Germinal center (tissue), 1 donor: Measurements from ENCODE around the gene MED13L.

Experiments used
- DNase-seq: peaks from one replicate; pipeline ENCODE4 v3.0.0; 2012; ENCODE audit warnings: mixed read lengths, low spot score

The MED13L gene

GRCh38 chr12:115968211-115968610, 309.3 kb downstream of the MED13L start:
- DNase-seq, result no peak

DNA sequence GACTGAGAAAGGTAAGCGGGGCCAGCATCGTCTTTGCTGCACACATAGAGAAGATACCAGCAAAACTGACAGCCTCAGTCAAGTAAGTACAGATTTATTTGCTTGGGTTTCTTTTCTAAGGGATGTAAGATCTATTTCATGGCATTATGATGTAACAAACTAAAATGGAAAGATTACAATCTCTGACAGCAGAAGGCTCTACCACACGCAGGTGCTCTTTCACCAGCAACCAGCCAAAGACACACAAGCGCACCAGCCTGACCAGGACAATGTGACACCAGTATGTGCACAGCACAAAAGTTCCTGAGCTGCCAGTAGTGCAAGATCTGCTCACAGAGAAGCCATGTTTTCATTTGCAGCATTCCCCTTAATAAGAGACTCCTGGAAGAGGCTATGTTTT, 311.1 kb downstream of the MED13L start:
- DNase-seq, result no peak

GRCh38 chr12:115964626-115965025, 312.9 kb downstream of the MED13L start:
- DNase-seq, result no peak

DNA sequence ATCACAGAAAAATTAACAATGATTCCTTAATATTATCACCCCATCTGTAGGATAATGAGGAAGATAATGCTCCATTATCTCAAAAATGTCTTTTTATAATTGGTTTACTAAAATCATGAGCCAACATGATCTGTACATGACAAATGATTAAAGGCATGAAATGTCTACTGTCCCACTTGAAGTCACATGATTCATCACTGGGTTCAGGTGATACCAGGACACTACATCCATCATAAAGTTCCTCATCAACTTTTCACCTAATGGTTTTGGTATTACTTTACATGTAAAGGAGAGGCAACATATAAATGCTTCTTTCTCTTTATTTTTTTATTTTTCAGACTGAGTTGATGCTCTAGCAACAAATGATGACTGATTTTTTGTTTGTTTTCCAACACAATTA, 313.3 kb downstream of the MED13L start:
- no peak for DNase-seq

GRCh38 chr12:115962216-115962615, 315.3 kb downstream of the MED13L start:
- no peak for DNase-seq

- no peak for DNase-seq
Measured at GRCh38 chr12:115960868-115961802, 316.4 kb downstream of the MED13L start.

- DNase-seq, result no peak
Measured at GRCh38 chr12:115957686-115958290, 319.7 kb downstream of the MED13L start.

DNA sequence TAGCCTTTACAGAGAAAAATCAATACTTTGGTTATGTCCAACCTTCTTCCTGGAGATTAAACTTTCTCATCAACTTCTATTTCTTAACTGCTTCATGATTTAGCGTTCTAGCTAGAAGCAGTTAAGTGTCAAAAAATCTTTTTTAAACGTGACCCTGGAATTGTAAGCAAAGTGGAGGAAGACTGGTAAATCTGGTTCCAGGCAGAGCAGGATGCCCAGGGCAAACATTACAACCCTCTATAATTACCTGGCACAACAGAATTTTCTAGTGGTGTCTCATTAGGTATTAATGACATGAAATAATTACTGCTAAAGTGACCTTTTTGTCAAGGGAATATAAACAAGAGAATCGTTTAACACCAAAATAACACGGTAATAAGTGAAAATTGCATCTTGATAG, 320.8 kb downstream of the MED13L start:
- DNase-seq, result no peak

GRCh38 chr12:115956236-115956635, 321.3 kb downstream of the MED13L start:
- no peak for DNase-seq

DNA sequence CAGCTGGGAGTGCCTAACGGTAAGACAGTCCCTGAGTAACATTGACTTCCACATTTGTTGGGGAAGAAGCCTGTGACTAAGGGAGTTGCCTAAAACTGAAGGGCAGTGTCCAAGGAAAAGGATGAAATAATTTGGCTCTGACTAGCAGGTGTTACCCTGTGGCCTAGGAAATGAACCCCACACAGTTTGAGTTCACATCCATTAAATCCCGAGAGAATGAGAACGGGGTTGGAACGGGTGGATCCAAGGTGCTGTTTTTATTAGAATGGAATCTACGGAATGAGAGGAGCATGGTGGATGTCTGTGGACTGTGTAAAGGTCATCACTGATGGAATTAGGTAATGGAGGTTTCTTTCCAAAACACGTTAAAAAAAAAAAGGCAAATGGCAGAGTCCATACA, 324.0 kb downstream of the MED13L start:
- no peak for DNase-seq

- DNase-seq, result no peak
Measured at GRCh38 chr12:115953031-115953430, 324.5 kb downstream of the MED13L start.

- no peak for DNase-seq
Measured at GRCh38 chr12:115950959-115951358, 326.5 kb downstream of the MED13L start.

GRCh38 chr12:115949675-115950074, 327.8 kb downstream of the MED13L start:
- no peak for DNase-seq

GRCh38 chr12:115947696-115948062, 329.8 kb downstream of the MED13L start:
- no peak for DNase-seq

DNA sequence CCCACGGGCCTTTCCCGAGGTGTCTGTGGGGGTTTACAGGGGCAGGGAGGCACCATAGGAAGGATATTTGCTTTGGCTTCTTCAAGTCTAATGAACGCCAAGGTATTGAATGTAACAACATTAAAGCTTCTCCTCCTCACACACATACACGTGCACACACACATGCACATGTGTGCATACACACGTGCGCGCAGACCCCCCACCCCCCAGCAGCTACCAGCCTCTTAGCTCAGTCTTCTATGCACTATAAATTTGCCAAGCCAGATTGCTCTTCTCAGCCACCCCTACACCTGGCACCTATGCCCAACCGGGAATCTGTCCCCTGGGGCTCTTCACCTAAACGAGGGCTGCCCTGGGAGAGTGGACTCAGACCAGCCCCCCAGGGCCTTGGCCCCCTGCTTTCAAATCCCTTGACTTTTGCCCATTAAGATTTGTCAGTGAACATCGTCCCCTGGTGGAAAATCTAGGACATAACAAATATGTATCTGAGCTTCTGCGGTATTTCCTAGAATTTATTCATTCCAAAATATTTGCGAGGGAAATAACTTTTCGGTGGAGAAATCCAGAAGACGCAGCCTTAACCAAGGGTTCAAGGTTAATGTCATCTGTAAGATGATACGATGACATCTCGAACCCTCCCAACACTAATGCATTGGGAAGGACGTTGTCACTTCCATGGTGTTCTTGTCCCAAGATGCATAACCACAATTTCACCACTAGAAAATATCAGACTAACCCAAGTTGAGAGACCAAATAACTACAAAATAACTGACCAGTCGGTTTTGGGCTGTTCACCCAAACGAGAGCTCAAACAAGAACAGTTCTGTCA, 330.4 kb downstream of the MED13L start:
- DNase-seq, result no peak

DNA sequence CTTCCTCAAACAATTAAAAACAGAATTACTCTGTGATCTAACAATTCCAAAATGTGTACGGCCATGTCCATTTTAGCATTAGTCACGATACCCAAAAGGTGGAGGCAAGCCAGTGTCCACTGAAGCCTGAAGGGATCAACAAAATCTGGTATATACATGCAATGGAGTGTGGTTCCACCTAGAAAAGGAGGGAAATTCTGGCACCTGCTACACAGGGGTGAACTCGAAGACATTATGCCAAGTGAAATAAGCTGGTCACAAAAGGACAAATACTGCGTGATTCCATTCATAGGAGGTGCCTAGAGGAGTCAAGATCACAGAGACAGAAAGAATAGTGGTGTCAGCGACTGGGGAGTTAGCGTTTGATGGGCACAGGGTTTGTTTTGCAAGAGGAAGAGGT, 331.4 kb downstream of the MED13L start:
- no peak for DNase-seq

DNA sequence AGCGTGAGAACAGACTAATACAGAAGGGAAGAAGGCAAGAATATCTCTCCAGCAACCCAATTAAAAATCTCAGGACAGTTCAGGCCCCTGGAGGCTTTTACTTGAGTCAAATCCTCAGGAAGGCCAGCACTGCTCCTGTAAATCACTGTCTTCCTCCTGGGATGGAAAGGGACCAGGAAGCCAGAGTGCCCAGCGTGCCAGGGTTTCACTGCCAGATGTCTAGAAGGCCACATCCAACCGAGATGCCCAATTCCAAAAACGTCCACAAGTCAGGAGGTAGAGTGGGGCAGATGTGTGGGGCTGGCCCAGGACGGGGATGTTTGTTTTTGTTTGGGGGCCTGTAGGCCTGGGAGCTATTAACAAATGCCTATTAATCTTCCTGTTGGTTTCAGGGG, 332.0 kb downstream of the MED13L start:
- DNase-seq, result no peak

- DNase-seq, result no peak
Measured at GRCh38 chr12:115944837-115945490, 332.5 kb downstream of the MED13L start.

DNA sequence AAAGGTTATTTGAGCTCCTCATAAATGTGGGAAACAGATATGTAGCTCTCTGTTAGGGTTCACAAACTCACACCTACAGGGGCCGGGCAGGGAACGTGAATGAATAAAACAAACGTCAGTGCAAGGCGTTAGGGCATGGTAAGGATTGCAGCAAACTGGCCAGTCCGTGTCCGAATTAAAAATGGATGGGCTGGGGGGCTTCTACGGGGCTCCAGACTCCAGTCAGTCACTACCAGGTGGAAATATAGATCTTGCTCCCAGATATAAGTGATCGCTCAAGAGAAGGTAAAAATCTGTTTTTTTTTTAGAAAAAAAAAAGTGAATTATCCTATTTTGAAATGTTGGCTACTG, 333.1 kb downstream of the MED13L start:
- DNase-seq, result no peak

DNA sequence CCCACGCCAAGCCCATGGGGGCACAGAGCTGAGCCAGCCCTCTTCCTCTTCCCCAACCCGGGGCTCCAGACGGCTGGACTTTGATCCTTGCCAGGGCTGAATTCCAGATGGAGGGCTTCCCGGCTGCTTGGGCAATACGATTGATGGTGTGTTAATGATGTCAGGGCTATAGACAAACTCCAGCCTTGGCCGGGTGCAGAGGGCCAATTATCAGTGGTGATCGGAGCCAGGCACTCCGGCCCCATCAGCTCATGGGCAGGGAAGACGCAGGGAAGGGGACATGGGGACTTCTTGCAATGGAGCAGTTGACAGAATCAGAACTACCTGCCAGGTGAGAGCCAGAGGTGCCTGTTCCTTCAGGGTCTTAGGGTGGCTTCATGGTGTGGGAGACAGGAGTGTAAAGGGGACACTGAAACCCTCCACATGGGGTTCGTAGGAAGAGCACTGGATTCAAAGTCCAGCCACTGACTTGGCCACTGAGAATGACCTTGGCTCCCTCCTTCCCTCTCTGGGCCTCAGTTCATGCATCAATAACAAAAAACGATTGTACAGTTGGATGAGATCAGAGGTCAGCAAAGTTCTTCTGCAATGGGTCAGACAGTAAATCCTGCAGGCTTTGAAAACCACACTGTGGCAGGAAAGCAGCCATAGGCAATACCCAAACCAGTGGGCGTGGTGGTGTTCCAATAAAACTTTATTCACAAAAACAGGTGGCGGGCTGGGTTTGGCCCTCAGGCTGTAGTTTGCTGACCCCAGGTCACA, 333.7 kb downstream of the MED13L start:
- no peak for DNase-seq

DNA sequence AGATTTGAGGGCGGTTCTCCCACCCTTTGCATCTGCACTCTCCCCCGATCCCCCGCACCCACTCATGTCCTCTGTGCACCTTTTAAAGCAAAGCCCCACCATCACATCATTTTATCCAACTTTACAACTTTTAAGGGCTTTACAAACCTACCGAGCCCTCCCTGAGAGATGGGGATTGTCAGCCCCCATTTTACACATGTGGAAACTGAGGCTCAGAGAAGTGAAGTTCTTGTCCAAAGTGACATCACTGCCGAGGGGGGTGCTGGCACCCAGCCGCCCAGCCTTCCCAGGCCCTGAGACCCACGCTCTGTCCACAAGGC, 334.2 kb downstream of the MED13L start:
- DNase-seq, result no peak

DNA sequence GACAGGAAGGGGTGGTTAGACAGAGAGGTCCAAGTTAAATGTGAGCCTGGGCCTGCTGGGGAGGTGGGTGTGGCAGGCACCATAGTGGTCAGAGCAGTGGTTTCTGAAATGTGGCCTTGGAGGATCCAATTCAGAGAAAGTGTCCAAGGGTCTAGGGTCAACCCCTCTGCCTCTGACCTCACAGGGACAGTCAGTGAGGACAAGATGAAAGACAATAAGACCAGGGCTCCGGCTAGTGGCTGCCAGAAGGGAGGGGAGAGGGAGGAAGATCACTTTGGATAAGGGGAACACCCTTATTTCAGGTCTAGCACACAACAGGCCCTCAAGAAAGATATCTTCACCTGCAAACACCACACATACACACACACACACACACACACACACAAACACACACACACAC, 335.1 kb downstream of the MED13L start:
- no peak for DNase-seq
